Measurements from ENCODE around the gene BUB3. TPM values are rescaled to one million over a fixed set of nuclear protein-coding genes. Genes with fewer than 3 reads are reported as not detected.

BUB3 gene
- total RNA-seq, 2 donors from 2014 or later: 77.6 to 112 TPM

DNA sequence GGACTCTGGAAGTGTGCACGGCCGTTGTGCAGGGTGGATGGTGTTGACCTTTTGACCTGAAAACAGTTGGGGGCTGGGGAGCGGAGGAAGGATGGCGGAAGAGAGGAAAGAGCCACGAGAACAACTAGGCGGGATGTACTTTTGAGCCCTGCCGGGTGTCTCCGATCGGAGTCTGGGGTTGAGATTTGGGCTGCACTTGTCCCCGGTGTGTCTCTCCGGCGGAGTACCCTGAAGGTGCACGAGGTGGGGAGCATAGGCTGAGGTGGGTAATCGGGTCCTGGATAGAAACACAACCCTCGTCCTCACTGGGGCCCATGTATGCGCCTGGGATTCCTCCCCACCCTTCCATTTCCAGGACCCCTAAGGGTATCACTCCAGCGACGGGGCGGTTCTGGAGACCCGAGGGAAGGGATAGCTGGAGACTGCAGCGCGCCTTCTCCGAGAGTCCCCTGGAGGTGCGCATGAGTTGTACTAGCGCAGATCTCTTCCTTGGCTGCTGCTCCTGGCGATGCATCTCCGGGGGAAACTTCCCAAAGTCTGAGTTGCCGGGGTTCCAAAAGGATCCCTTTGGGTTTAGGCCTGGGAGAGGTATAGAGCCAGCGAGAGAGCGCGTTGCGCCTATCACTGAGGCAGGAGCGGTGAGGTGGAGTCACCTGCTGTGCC is 10.9 kb upstream of the BUB3 start:
- TF ChIP-seq, protein P1, sequence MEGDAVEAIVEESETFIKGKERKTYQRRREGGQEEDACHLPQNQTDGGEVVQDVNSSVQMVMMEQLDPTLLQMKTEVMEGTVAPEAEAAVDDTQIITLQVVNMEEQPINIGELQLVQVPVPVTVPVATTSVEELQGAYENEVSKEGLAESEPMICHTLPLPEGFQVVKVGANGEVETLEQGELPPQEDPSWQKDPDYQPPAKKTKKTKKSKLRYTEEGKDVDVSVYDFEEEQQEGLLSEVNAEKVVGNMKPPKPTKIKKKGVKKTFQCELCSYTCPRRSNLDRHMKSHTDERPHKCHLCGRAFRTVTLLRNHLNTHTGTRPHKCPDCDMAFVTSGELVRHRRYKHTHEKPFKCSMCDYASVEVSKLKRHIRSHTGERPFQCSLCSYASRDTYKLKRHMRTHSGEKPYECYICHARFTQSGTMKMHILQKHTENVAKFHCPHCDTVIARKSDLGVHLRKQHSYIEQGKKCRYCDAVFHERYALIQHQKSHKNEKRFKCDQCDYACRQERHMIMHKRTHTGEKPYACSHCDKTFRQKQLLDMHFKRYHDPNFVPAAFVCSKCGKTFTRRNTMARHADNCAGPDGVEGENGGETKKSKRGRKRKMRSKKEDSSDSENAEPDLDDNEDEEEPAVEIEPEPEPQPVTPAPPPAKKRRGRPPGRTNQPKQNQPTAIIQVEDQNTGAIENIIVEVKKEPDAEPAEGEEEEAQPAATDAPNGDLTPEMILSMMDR (IDR thresholded peaks at IDR 0.05): no peak
- no peak overlapping the region for H3K4me3 ChIP-seq
- peaks cover 99% of the 10 kb centered on the region for H3K27me3 ChIP-seq
- peaks cover 6% of the 10 kb centered on the region for H3K4me1 ChIP-seq
- no peaks in the 10 kb centered on the region for H3K36me3 ChIP-seq
- no peak overlapping the region for H3K27ac ChIP-seq
- intact Hi-C loops (cut with DNase I): no loop called here
- DNase-seq: no peak
- no peaks in the 10 kb centered on the region for H3K9me3 ChIP-seq
- peak overlapping the region in 1 of 2 donors; percentile 2 for H3K9ac ChIP-seq (ENCODE audit: low read depth in 2 of 2, low read length in 2 of 2)

DNA sequence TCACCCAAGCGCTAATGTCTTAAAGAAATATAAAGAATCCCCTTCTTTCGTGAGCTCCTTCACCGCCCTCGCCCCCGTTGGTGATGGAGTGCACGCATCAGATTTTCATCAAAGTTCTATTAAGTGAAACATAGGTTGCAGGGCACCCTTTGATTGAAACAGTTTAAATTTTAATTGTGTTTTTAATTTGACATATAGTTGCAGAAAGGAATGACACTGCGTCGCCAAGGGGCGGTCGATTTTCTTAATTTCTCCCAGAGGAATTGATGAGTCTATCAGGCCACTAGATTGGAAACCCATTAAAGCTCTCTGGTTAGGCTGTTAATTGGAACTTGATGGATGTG is 10.4 kb upstream of the BUB3 start:
- intact Hi-C loops (cut with DNase I): no loop called here
- peaks cover 7% of the 10 kb centered on the region for H3K4me1 ChIP-seq
- DNase-seq: no peak
- no peaks in the 10 kb centered on the region for H3K9me3 ChIP-seq
- no peaks in the 10 kb centered on the region for H3K36me3 ChIP-seq
- H3K9ac ChIP-seq (ENCODE audit: low read depth in 2 of 2, low read length in 2 of 2): no peak overlapping the region
- H3K27me3 ChIP-seq: peaks cover 99% of the 10 kb centered on the region
- no peak overlapping the region for H3K4me3 ChIP-seq
- TF ChIP-seq, protein P1 (IDR thresholded peaks at IDR 0.05): no peak
- H3K27ac ChIP-seq: no peak overlapping the region

DNA sequence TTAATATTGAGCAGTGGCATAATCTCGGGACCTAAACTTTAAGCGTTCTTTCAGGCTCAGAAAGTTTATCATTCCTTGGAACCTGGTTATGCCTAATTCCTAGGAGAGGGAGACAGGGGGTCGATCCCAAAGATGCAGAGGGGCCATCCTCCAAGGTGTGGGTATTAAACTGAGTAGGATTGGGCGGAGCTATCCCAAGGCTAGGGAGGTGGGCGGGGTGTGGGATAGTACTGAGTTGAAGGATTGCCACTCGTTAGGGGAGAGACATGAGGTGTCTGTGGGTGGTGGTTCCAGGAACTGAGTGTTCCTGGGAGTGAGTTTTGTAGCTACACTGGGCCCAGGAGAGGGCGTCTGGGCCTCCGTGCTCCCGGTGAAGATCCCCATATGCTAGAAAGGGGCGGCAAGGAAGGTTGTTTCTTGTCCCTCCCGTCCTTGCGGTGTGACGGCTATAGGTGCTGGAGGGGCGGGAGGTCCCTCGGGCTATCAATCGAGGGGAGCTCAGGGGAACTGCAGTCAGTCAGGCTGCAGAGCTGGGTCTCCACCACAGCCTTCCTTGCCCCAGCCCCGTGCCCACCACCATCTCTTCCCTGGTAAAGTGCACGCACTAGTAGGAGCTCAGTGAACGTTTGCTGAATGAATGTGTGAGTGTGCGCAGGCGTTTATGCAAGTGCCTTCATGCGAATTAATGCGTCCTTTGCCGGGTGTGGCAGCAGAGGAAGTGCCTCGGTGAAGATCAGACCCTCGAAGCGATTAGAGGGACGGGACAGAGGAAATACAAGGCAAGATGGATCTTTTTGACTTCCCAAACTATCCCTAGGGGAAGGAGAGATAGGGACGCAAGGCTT is 9.3 kb upstream of the BUB3 start:
- no peaks in the 10 kb centered on the region for H3K36me3 ChIP-seq
- intact Hi-C loops (cut with DNase I): no loop called here
- no peak overlapping the region for H3K4me3 ChIP-seq
- DNase-seq: no peak
- peaks cover 12% of the 10 kb centered on the region for H3K4me1 ChIP-seq
- H3K27ac ChIP-seq: no peak overlapping the region
- H3K9ac ChIP-seq (ENCODE audit: low read depth in 2 of 2, low read length in 2 of 2): peak overlapping the region in 1 of 2 donors; percentile 3
- TF ChIP-seq, protein P1 (IDR thresholded peaks at IDR 0.05): no peak
- H3K27me3 ChIP-seq: peaks cover 99% of the 10 kb centered on the region
- no peaks in the 10 kb centered on the region for H3K9me3 ChIP-seq

DNA sequence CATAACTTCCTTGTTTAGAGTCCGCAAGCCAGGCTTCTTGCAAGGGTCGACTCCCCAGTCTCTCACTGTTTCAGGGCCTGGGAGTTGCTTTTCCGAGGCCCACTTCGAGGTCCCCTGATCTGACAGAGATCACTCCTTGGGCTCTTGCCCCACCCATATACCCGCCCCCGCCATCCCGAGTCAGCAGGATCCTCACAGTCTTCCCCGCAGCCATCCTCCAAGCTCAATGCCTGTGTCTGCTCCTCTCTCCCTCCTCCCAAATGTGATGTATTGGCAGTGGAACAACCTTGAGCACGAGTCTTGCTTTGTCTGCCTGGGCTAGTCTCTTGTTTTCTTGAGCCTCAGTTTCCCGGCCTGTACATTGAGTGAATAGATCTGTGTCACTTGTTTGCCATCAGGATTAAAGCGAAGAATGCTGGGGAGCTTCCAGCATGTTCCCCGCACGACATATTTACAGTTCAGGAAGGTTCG is 8.6 kb upstream of the BUB3 start:
- DNase-seq: no peak
- no peaks in the 10 kb centered on the region for H3K36me3 ChIP-seq
- H3K27ac ChIP-seq: no peak overlapping the region
- no peaks in the 10 kb centered on the region for H3K9me3 ChIP-seq
- no peak overlapping the region for H3K9ac ChIP-seq (ENCODE audit: low read depth in 2 of 2, low read length in 2 of 2)
- H3K4me3 ChIP-seq: no peak overlapping the region
- peaks cover 99% of the 10 kb centered on the region for H3K27me3 ChIP-seq
- peaks cover 17% of the 10 kb centered on the region for H3K4me1 ChIP-seq
- intact Hi-C loops (cut with DNase I): no loop called here
- TF ChIP-seq, protein P1 (IDR thresholded peaks at IDR 0.05): no peak

DNA sequence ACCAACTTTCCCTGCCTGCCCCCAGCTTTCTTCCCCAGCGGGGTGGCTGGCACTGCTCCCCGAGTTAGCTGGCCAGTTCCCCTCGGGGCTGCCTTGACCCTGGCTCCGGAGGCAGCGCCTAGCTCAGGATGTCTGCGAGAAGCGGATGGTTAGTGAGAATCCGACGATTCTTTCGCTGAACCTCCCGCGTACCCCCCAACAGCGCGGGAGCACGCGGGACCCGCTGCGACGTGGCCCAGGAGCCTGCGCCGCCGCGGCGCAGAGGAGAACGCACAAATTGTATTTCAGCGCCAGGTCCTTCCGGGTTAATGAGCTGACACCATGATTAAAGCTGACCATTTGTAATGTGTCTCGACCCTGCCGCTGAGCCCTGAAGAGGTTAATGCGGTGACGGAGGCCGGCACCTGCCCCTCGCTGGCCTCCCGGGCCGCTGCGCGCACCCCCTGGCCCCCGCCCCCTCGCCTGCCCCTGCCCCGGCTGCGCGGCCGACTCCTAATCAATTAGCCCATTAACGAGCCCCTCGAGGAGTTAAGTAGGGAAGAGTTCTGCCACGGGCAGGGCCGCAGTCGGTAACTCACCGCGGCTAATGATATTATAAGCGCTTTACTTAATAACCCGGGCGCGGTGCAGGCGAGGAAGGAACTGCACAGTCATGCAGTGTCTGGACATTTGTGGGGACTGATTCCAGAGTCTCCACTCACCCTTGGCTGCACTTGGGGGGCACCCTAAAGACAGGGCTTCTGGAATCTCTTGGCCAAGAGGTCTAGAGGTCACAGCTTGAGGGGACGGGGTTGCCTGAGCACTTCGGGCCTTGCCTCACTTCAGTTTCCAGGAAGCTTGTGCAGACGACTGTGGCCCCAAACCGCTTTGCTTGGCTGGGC is 7.9 kb upstream of the BUB3 start:
- Histone ChIP-seq H3K4me3 (no peak overlapping the region), H3K4me1 (peaks cover 23% of the 10 kb centered on the region), H3K9ac (ENCODE audit: low read depth in 2 of 2, low read length in 2 of 2) (no peak overlapping the region), H3K27me3 (peaks cover 99% of the 10 kb centered on the region), H3K9me3 (no peaks in the 10 kb centered on the region), H3K27ac (no peak overlapping the region), H3K36me3 (no peaks in the 10 kb centered on the region)
- no peak for DNase-seq
- TF ChIP-seq, protein P1 (IDR thresholded peaks at IDR 0.05): no peak
- intact Hi-C loops (cut with DNase I): no loop called here

Measured in colonic mucosa (tissue), 4 donors.